Body of pancreas (tissue), 4 donors: ENCODE data around the gene JSRP1. TPM values are rescaled to one million over a fixed set of nuclear protein-coding genes. Genes with fewer than 3 reads are reported as not detected.

ENCODE experiments used
- ATAC-seq: fragments of 150-250 bp; one replicate; pipeline ENCODE4 v1.9.1; 2016
- DNase-seq, 4 donors: peaks; one replicate each; pipeline ENCODE4 v3.0.0-alpha.2; 2019
- H3K27ac ChIP-seq, 4 donors: fragments of 200-600 bp; sonication (generic); 1 replicate in 3 of 4; 2 replicates in 1 of 4; pipeline versions ENCODE4 v1.5.1 to v1.6.1; 2016 to 2019; ENCODE audit warnings: mild to moderate bottlenecking in 1 of 4, mixed read lengths in 1 of 4, moderate library complexity in 1 of 4
- H3K27me3 ChIP-seq, 2 donors: fragments of 200-600 bp; sonication (generic); one replicate each; pipeline ENCODE4 v1.6.0; 2016; ENCODE audit warnings: mild to moderate bottlenecking in 1 of 2
- H3K36me3 ChIP-seq, 2 donors: fragments of 200-600 bp; sonication (generic); replicated peaks in 1 of 2; 2 replicates each; pipeline ENCODE4 v1.5.1; 2016; ENCODE audit warnings: low read depth in 2 of 2; ENCODE audit not compliant: insufficient read depth in 1 of 2
- H3K4me1 ChIP-seq: fragments of 200-600 bp; sonication (generic); one replicate; pipeline ENCODE4 v1.6.0; 2016
- H3K4me3 ChIP-seq, 2 donors: fragments of 200-600 bp; sonication (generic); 1 replicate in 1 of 2; 2 replicates in 1 of 2; pipeline ENCODE4 v1.5.1; 2016 to 2019
- H3K9me3 ChIP-seq, 3 donors: fragments of 200-600 bp; sonication (generic); 1 replicate in 2 of 3; 2 replicates in 1 of 3; pipeline ENCODE4 v1.5.1; 2016
- CTCF ChIP-seq, 7 experiments: fragments of 450-650 bp in 4 of 7; fragments of 200-600 bp in 3 of 7; sonication (generic) in 3 of 7; IDR thresholded peaks; one replicate each; pipeline ENCODE4 v1.5.1; 2016 to 2019; ENCODE audit warnings: antibody characterized with exemption in 7 of 7
- POLR2A ChIP-seq, 3 donors: fragments of 450-650 bp; IDR thresholded peaks; one replicate each; pipeline ENCODE4 v1.6.1; 2016; ENCODE audit warnings: antibody characterized with exemption in 3 of 3, mild to moderate bottlenecking in 2 of 3
- WGBS, 2 donors: methylation state at CpG; one replicate each; pipeline ENCODE4 v1.1.5; 2017; 5-methylcytosine and 5-hydroxymethylcytosine counted together
- intact Hi-C: fragments of 100-400 bp; cut with DNase I; formaldehyde crosslinking; loops from one replicate; pipeline ENCODE4 v1.15.1; 2023
- total RNA-seq, 2 donors: library from RNA; depleted of rRNA; stranded (reverse); fragments of >200 nt; gene quantifications; one replicate each; pipeline ENCODE4 v1.1.0, GENCODE V29; 2016

The JSRP1 gene
- total RNA-seq, 2 donors from 2014 or later = not detected

- TF ChIP-seq CTCF (IDR thresholded peaks at IDR 0.05) (no peak), POLR2A (IDR thresholded peaks at IDR 0.05) (no peak)
- ATAC-seq (no peak), DNase-seq (no peak)
- WGBS, 2 donors = 97% methylated on average over 42 to 47 of the region's 53 CpGs
- Histone ChIP-seq H3K4me3 (no peak overlapping the region), H3K4me1 (peaks cover 11% of the 10 kb centered on the region), H3K9me3 (no peaks in the 10 kb centered on the region), H3K36me3 (peaks cover 8 to 24% of the 10 kb centered on the region in 2 donors), H3K27ac (no peak overlapping the region), H3K27me3 (no peaks in the 10 kb centered on the region)
- intact Hi-C loops = loop anchor here (5.0 kb wide), 1 partner anchor 55 kb away; no protein-coding TSS in a partner anchor
These were observed 29.3 kb downstream of the JSRP1 start for GRCh38 chr19:2226840-2227360.

- Histone ChIP-seq H3K9me3 (no peaks in the 10 kb centered on the region), H3K27me3 (no peaks in the 10 kb centered on the region), H3K4me3 (no peak overlapping the region), H3K27ac (no peak overlapping the region), H3K36me3 (peaks cover 8 to 24% of the 10 kb centered on the region in 2 donors), H3K4me1 (peaks cover 11% of the 10 kb centered on the region)
- ATAC-seq = no peak
- no peak for TF ChIP-seq CTCF (IDR thresholded peaks at IDR 0.05)
- no peak for TF ChIP-seq POLR2A (IDR thresholded peaks at IDR 0.05)
- intact Hi-C loops = loop anchor here (5.0 kb wide), 1 partner anchor 54 kb away; no protein-coding TSS in a partner anchor
- no peak for DNase-seq
- 93 to 97% methylated on average over 13 to 48 of the region's 59 CpGs for WGBS, 2 donors
These were observed 30.0 kb downstream of the JSRP1 start for GRCh38 chr19:2226051-2226839.

GRCh38 chr19:2225415-2226050 is 30.7 kb downstream of the JSRP1 start:
- 86 to 93% methylated on average over 23 to 32 of the region's 32 CpGs for WGBS, 2 donors
- Histone ChIP-seq H3K9me3 (no peaks in the 10 kb centered on the region), H3K4me3 (no peak overlapping the region), H3K27ac (peak overlapping the region in 2 of 4 donors; percentile 1 to 51), H3K27me3 (no peaks in the 10 kb centered on the region), H3K4me1 (peaks cover 11% of the 10 kb centered on the region), H3K36me3 (peaks cover 8 to 24% of the 10 kb centered on the region in 2 donors)
- intact Hi-C loops = loop anchor here (5.0 kb wide), 1 partner anchor 53 kb away; no protein-coding TSS in a partner anchor
- no peak for DNase-seq
- TF ChIP-seq CTCF (IDR thresholded peaks at IDR 0.05) = no peak
- no peak for ATAC-seq

- peaks cover 11% of the 10 kb centered on the region for H3K4me1 ChIP-seq
- H3K36me3 ChIP-seq = peaks cover 8 to 26% of the 10 kb centered on the region in 2 donors
- TF ChIP-seq CTCF (IDR thresholded peaks at IDR 0.05) (peak in 1 of 7 experiments; percentile 15), POLR2A (IDR thresholded peaks at IDR 0.05) (no peak)
- H3K27ac ChIP-seq = peak overlapping the region in 3 of 4 donors; percentile 1 to 51 (median 2)
- DNase-seq = peak in 3 of 4 donors; percentile 61 to 70 (median 68)
- intact Hi-C loops = loop anchor here (5.0 kb wide), 1 partner anchor 53 kb away; no protein-coding TSS in a partner anchor
- 44 to 50% methylated on average over 9 to 13 of the region's 13 CpGs for WGBS, 2 donors
- H3K9me3 ChIP-seq = no peaks in the 10 kb centered on the region
- peak; percentile 25 for ATAC-seq
- no peaks in the 10 kb centered on the region for H3K27me3 ChIP-seq
- no peak overlapping the region for H3K4me3 ChIP-seq
These were observed 31.4 kb downstream of the JSRP1 start for GRCh38 chr19:2224754-2225349.
